HCT116 (cell line): ENCODE results near the gene REST.

Experiments
- ELF1 ChIP-seq: IDR thresholded peaks from 2 replicates; pipeline ENCODE4 v1.6.1; 2012; ENCODE audit warnings: low read depth, borderline replicate concordance
- EZH2phosphoT487 ChIP-seq: fragments of 200-600 bp; IDR thresholded peaks from 2 replicates; pipeline ENCODE4 v1.6.1; 2018; ENCODE audit warnings: antibody characterized with exemption, borderline replicate concordance
- POLR2A ChIP-seq: IDR thresholded peaks from 2 replicates; pipeline ENCODE4 v1.7.0; 2011; ENCODE audit warnings: borderline replicate concordance; ENCODE audit not compliant: insufficient read depth, insufficient read length; ENCODE audit errors: extremely low read depth
- POLR2AphosphoS5 ChIP-seq: IDR thresholded peaks from 2 replicates; pipeline ENCODE4 v1.6.1; 2011; ENCODE audit warnings: mild to moderate bottlenecking, low read depth, low read length, moderate library complexity
- ZNF274 ChIP-seq: fragments of 200-500 bp; sonication (Bioruptor generic); IDR thresholded peaks from 2 replicates; pipeline ENCODE4 v1.6.1; 2014; ENCODE audit warnings: mild to moderate bottlenecking, low read depth, low read length, inconsistent platforms
- TF ChIP-seq, protein P1 (sequence below), 3 experiments: fragments of 200-600 bp in 1 of 3; sonication (generic) in 1 of 3; IDR thresholded peaks in 2 of 3; conservative IDR thresholded peaks in 1 of 3; 2 replicates each; pipeline ENCODE4 v1.5.1; 2012 to 2017; ENCODE audit warnings: low read depth in 2 of 3, low read length in 2 of 3, antibody characterized with exemption in 1 of 3, borderline replicate concordance in 1 of 3, control low read depth in 1 of 3, mild to moderate bottlenecking in 1 of 3, mixed read lengths in 1 of 3, mixed run types in 1 of 3, moderate library complexity in 1 of 3; ENCODE audit not compliant: insufficient read depth in 1 of 3
- TF ChIP-seq, protein P2 (sequence below): IDR thresholded peaks from 2 replicates; pipeline ENCODE4 v1.6.1; 2012

GRCh38 chr4:56961107-56961500, 53.4 kb downstream of the REST start:
- TF ChIP-seq POLR2A (no peak), EZH2phosphoT487 (no peak), ZNF274 (no peak), POLR2AphosphoS5 (no peak), ELF1 (no peak)
- TF ChIP-seq, protein P1, sequence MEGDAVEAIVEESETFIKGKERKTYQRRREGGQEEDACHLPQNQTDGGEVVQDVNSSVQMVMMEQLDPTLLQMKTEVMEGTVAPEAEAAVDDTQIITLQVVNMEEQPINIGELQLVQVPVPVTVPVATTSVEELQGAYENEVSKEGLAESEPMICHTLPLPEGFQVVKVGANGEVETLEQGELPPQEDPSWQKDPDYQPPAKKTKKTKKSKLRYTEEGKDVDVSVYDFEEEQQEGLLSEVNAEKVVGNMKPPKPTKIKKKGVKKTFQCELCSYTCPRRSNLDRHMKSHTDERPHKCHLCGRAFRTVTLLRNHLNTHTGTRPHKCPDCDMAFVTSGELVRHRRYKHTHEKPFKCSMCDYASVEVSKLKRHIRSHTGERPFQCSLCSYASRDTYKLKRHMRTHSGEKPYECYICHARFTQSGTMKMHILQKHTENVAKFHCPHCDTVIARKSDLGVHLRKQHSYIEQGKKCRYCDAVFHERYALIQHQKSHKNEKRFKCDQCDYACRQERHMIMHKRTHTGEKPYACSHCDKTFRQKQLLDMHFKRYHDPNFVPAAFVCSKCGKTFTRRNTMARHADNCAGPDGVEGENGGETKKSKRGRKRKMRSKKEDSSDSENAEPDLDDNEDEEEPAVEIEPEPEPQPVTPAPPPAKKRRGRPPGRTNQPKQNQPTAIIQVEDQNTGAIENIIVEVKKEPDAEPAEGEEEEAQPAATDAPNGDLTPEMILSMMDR (IDR thresholded peaks at IDR 0.05 in 2 of 3, conservative IDR thresholded peaks at IDR 0.05 in 1 of 3; ENCODE audit: borderline replicate concordance in 1 of 3, insufficient read depth in 1 of 3, low read depth in 2 of 3, low read length in 2 of 3): no peak
- TF ChIP-seq, protein P2, sequence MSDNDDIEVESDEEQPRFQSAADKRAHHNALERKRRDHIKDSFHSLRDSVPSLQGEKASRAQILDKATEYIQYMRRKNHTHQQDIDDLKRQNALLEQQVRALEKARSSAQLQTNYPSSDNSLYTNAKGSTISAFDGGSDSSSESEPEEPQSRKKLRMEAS: no peak
